K562 (cell line): ENCODE data around the gene HEMGN. TPM values are rescaled to one million over a fixed set of nuclear protein-coding genes. Genes with fewer than 3 reads are reported as not detected.

ENCODE experiments used
- DPF2 ChIP-seq: fragments of 450-650 bp; IDR thresholded peaks from 2 replicates; pipeline ENCODE4 v1.6.1; 2016
- KAT8 ChIP-seq: fragments of 450-650 bp; IDR thresholded peaks from 2 replicates; pipeline ENCODE4 v1.6.1; 2016; ENCODE audit warnings: low read depth, mild to moderate bottlenecking
- MCM7 ChIP-seq, 2 experiments: fragments of 450-650 bp; IDR thresholded peaks; 2 replicates each; pipeline ENCODE4 v1.6.1; 2016 to 2018
- MEIS2 ChIP-seq: fragments of 450-650 bp; IDR thresholded peaks from 2 replicates; pipeline ENCODE4 v1.6.1; 2014; ENCODE audit warnings: mild to moderate bottlenecking; ENCODE audit not compliant: partially characterized antibody
- MTA1 ChIP-seq: fragments of 450-650 bp; IDR thresholded peaks from 2 replicates; pipeline ENCODE4 v1.6.1; 2017; ENCODE audit warnings: borderline replicate concordance
- NFIC ChIP-seq: fragments of 450-650 bp; IDR thresholded peaks from 2 replicates; pipeline ENCODE4 v1.6.1; 2017; ENCODE audit warnings: mild to moderate bottlenecking, inconsistent platforms
- NFIX ChIP-seq: fragments of 250-450 bp; sonication (Bioruptor Pico); IDR thresholded peaks from 2 replicates; pipeline ENCODE4 v1.4.0; 2020; ENCODE audit warnings: low read depth, mild to moderate bottlenecking, moderate library complexity
- PPARD ChIP-seq: fragments of 250-450 bp; sonication (Bioruptor Pico); IDR thresholded peaks from 2 replicates; pipeline ENCODE4 v1.8.0; 2022; ENCODE audit warnings: inconsistent platforms, mild to moderate bottlenecking, moderate library complexity
- PTRF ChIP-seq: fragments of 450-650 bp; IDR thresholded peaks from 2 replicates; pipeline ENCODE4 v1.6.1; 2016; ENCODE audit warnings: mild to moderate bottlenecking, missing genetic modification characterization, missing compliant biosample characterization
- ZNF224 ChIP-seq: sonication (generic); formaldehyde crosslinking; IDR thresholded peaks from 2 replicates; pipeline ENCODE4 v1.8.0; 2022; ENCODE audit warnings: mild to moderate bottlenecking, missing genetic modification reagents
- ZNF232 ChIP-seq: sonication (generic); formaldehyde crosslinking; IDR thresholded peaks from 2 replicates; pipeline ENCODE4 v1.8.0; 2022; ENCODE audit warnings: mild to moderate bottlenecking, missing genetic modification reagents
- ZNF311 ChIP-seq: fragments of 250-450 bp; sonication (Bioruptor Pico); IDR thresholded peaks from 2 replicates; pipeline ENCODE4 v1.4.0; 2020; ENCODE audit warnings: mild to moderate bottlenecking, moderate library complexity
- ZNF431 ChIP-seq: sonication (generic); formaldehyde crosslinking; IDR thresholded peaks from 2 replicates; pipeline ENCODE4 v1.8.0; 2022; ENCODE audit warnings: mild to moderate bottlenecking, missing genetic modification reagents
- ZNF583 ChIP-seq: fragments of 250-450 bp; sonication (Bioruptor Pico); IDR thresholded peaks from 2 replicates; pipeline ENCODE4 v1.4.0; 2020
- polyA plus RNA-seq, 8 experiments: library from polyadenylated mRNA; depleted of rRNA in 4 of 8; stranded (reverse) in 5 of 8; unstranded in 3 of 8; fragments of >200 nt; fragmentation: Nextera tagmentation in 2 of 8; fragmentation: Illumina TruSeq in 1 of 8; extraction: Ambion mirVana in 2 of 8; extraction: Trizol in 1 of 8; gene quantifications; 2 replicates each; pipeline versions ENCODE4 v1.2.1 to v1.2.3, GENCODE V29; 2011 to 2014; ENCODE audit warnings: inconsistent platforms in 1 of 8, missing spikeins in 1 of 8
- total RNA-seq, 7 experiments: library from RNA; depleted of rRNA in 6 of 7; stranded (reverse); fragments of >200 nt in 6 of 7; fragmentation: Illumina TruSeq in 2 of 7; extraction: Trizol in 2 of 7; gene quantifications; 2 replicates each; pipeline versions ENCODE4 v1.2.1 to v1.2.3, GENCODE V29; 2011 to 2021; ENCODE audit warnings: low replicate concordance in 1 of 7
- TF ChIP-seq, protein P1 (sequence below): fragments of 450-650 bp; IDR thresholded peaks from 2 replicates; pipeline ENCODE4 v1.6.1; 2016; ENCODE audit warnings: mild to moderate bottlenecking, moderate library complexity
- TF ChIP-seq, protein P2 (sequence below): fragments of 450-650 bp; IDR thresholded peaks from 2 replicates; pipeline ENCODE4 v1.6.1; 2017; ENCODE audit warnings: antibody characterized with exemption
- TF ChIP-seq, protein P3 (sequence below): sonication (generic); IDR thresholded peaks from 2 replicates; pipeline ENCODE4 v1.6.1; 2016

The HEMGN gene
- total and polyA plus RNA-seq, 9 of the 15 experiments (the other 6 are each of a cell fraction or from before 2014, with no cell fraction given) = 56.3 to 258 (median 137) TPM

DNA sequence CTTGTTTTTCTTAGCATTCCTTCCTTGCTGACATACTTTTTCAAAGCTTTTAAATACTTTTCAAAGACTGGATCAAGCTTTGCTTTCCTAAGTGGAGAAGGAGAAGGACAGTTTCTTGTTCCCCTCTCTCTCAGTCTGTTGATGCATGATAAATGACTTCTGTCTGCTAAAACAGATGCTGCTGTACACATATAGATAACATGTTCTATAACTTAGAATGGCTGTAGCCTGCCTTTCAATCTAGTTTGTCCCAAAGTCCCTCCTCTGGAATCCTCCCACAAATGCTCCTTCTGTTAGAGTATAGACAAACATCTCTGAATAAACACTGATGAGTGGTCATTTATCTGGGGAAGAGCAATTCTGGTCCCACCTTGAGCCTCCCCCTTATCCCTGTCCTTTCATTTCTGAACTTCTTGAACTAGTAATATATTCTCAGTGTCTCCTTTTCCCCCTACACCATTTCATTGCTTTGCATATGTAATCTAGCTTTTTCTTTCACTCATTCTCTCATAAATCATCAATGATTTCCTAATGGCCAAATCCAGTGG is 5.4 kb upstream of the HEMGN start (continued):
- TF ChIP-seq NFIX (CRISPR knock-in tag) = no peak
- TF ChIP-seq DPF2 = peak; percentile 98
- TF ChIP-seq ZNF431 (CRISPR knock-in tag) = no peak
- TF ChIP-seq PTRF = no peak
- TF ChIP-seq, protein P1, sequence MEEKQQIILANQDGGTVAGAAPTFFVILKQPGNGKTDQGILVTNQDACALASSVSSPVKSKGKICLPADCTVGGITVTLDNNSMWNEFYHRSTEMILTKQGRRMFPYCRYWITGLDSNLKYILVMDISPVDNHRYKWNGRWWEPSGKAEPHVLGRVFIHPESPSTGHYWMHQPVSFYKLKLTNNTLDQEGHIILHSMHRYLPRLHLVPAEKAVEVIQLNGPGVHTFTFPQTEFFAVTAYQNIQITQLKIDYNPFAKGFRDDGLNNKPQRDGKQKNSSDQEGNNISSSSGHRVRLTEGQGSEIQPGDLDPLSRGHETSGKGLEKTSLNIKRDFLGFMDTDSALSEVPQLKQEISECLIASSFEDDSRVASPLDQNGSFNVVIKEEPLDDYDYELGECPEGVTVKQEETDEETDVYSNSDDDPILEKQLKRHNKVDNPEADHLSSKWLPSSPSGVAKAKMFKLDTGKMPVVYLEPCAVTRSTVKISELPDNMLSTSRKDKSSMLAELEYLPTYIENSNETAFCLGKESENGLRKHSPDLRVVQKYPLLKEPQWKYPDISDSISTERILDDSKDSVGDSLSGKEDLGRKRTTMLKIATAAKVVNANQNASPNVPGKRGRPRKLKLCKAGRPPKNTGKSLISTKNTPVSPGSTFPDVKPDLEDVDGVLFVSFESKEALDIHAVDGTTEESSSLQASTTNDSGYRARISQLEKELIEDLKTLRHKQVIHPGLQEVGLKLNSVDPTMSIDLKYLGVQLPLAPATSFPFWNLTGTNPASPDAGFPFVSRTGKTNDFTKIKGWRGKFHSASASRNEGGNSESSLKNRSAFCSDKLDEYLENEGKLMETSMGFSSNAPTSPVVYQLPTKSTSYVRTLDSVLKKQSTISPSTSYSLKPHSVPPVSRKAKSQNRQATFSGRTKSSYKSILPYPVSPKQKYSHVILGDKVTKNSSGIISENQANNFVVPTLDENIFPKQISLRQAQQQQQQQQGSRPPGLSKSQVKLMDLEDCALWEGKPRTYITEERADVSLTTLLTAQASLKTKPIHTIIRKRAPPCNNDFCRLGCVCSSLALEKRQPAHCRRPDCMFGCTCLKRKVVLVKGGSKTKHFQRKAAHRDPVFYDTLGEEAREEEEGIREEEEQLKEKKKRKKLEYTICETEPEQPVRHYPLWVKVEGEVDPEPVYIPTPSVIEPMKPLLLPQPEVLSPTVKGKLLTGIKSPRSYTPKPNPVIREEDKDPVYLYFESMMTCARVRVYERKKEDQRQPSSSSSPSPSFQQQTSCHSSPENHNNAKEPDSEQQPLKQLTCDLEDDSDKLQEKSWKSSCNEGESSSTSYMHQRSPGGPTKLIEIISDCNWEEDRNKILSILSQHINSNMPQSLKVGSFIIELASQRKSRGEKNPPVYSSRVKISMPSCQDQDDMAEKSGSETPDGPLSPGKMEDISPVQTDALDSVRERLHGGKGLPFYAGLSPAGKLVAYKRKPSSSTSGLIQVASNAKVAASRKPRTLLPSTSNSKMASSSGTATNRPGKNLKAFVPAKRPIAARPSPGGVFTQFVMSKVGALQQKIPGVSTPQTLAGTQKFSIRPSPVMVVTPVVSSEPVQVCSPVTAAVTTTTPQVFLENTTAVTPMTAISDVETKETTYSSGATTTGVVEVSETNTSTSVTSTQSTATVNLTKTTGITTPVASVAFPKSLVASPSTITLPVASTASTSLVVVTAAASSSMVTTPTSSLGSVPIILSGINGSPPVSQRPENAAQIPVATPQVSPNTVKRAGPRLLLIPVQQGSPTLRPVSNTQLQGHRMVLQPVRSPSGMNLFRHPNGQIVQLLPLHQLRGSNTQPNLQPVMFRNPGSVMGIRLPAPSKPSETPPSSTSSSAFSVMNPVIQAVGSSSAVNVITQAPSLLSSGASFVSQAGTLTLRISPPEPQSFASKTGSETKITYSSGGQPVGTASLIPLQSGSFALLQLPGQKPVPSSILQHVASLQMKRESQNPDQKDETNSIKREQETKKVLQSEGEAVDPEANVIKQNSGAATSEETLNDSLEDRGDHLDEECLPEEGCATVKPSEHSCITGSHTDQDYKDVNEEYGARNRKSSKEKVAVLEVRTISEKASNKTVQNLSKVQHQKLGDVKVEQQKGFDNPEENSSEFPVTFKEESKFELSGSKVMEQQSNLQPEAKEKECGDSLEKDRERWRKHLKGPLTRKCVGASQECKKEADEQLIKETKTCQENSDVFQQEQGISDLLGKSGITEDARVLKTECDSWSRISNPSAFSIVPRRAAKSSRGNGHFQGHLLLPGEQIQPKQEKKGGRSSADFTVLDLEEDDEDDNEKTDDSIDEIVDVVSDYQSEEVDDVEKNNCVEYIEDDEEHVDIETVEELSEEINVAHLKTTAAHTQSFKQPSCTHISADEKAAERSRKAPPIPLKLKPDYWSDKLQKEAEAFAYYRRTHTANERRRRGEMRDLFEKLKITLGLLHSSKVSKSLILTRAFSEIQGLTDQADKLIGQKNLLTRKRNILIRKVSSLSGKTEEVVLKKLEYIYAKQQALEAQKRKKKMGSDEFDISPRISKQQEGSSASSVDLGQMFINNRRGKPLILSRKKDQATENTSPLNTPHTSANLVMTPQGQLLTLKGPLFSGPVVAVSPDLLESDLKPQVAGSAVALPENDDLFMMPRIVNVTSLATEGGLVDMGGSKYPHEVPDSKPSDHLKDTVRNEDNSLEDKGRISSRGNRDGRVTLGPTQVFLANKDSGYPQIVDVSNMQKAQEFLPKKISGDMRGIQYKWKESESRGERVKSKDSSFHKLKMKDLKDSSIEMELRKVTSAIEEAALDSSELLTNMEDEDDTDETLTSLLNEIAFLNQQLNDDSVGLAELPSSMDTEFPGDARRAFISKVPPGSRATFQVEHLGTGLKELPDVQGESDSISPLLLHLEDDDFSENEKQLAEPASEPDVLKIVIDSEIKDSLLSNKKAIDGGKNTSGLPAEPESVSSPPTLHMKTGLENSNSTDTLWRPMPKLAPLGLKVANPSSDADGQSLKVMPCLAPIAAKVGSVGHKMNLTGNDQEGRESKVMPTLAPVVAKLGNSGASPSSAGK = no peak; the same call in 1 of the 2 replicates
- TF ChIP-seq NFIC = peak; percentile 88
- no peak for TF ChIP-seq ZNF224 (CRISPR knock-in tag)
- no peak for TF ChIP-seq ZNF583 (CRISPR knock-in tag)
- TF ChIP-seq KAT8 = no peak
- peak; percentile 100 for TF ChIP-seq MEIS2
- TF ChIP-seq, protein P2, sequence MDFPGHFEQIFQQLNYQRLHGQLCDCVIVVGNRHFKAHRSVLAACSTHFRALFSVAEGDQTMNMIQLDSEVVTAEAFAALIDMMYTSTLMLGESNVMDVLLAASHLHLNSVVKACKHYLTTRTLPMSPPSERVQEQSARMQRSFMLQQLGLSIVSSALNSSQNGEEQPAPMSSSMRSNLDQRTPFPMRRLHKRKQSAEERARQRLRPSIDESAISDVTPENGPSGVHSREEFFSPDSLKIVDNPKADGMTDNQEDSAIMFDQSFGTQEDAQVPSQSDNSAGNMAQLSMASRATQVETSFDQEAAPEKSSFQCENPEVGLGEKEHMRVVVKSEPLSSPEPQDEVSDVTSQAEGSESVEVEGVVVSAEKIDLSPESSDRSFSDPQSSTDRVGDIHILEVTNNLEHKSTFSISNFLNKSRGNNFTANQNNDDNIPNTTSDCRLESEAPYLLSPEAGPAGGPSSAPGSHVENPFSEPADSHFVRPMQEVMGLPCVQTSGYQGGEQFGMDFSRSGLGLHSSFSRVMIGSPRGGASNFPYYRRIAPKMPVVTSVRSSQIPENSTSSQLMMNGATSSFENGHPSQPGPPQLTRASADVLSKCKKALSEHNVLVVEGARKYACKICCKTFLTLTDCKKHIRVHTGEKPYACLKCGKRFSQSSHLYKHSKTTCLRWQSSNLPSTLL = no peak
- TF ChIP-seq, protein P3, sequence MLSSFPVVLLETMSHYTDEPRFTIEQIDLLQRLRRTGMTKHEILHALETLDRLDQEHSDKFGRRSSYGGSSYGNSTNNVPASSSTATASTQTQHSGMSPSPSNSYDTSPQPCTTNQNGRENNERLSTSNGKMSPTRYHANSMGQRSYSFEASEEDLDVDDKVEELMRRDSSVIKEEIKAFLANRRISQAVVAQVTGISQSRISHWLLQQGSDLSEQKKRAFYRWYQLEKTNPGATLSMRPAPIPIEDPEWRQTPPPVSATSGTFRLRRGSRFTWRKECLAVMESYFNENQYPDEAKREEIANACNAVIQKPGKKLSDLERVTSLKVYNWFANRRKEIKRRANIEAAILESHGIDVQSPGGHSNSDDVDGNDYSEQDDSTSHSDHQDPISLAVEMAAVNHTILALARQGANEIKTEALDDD = peak; percentile 78
- no peak for TF ChIP-seq ZNF232 (CRISPR knock-in tag)
- TF ChIP-seq MTA1 = peak; percentile 79
- no peak for TF ChIP-seq MCM7 (IDR thresholded peaks at IDR 0.05)
- no peak for TF ChIP-seq PPARD
- no peak for TF ChIP-seq ZNF311 (CRISPR knock-in tag)
